ENCODE data around the gene UGT1A10.

- TF ChIP-seq, protein P1, sequence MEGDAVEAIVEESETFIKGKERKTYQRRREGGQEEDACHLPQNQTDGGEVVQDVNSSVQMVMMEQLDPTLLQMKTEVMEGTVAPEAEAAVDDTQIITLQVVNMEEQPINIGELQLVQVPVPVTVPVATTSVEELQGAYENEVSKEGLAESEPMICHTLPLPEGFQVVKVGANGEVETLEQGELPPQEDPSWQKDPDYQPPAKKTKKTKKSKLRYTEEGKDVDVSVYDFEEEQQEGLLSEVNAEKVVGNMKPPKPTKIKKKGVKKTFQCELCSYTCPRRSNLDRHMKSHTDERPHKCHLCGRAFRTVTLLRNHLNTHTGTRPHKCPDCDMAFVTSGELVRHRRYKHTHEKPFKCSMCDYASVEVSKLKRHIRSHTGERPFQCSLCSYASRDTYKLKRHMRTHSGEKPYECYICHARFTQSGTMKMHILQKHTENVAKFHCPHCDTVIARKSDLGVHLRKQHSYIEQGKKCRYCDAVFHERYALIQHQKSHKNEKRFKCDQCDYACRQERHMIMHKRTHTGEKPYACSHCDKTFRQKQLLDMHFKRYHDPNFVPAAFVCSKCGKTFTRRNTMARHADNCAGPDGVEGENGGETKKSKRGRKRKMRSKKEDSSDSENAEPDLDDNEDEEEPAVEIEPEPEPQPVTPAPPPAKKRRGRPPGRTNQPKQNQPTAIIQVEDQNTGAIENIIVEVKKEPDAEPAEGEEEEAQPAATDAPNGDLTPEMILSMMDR (conservative IDR thresholded peaks at IDR 0.05; ENCODE audit: low read depth, low read length): no peak
- no peak for TF ChIP-seq EZH2 (IDR thresholded peaks at IDR 0.05; ENCODE audit: borderline replicate concordance, low read depth, low read length, poor library complexity, severe bottlenecking)
These were observed 177.2 kb downstream of the UGT1A10 start for GRCh38 chr2:233813236-233814055.
